ENCODE measurements around the gene TMEM18.

TMEM18 gene

DNA sequence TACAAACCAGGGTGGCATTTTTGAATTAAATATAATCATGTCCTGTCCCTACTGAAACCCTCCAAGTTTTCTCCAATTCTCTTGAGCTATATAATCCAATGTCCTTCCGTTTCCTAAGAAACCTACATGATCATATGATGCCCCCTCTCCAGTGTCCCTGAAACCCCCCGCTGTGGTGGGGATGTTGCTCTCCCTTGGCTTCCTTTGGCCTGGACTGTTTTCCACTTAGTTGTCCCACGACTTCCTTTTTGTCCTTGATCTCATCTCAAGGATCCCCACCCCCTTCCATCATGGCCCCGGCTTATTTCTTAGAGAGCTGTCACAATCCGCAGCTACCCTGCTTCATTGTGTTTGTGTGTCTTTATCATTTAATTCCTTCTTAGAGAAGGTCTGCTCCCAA, 43.8 kb downstream of the TMEM18 start:
- no peak for DNase-seq

- DNase-seq: no peak
Observed at GRCh38 chr2:632471-632870, 44.7 kb downstream of the TMEM18 start.

- no peak for DNase-seq
Observed at GRCh38 chr2:631741-632140, 45.5 kb downstream of the TMEM18 start.

DNA sequence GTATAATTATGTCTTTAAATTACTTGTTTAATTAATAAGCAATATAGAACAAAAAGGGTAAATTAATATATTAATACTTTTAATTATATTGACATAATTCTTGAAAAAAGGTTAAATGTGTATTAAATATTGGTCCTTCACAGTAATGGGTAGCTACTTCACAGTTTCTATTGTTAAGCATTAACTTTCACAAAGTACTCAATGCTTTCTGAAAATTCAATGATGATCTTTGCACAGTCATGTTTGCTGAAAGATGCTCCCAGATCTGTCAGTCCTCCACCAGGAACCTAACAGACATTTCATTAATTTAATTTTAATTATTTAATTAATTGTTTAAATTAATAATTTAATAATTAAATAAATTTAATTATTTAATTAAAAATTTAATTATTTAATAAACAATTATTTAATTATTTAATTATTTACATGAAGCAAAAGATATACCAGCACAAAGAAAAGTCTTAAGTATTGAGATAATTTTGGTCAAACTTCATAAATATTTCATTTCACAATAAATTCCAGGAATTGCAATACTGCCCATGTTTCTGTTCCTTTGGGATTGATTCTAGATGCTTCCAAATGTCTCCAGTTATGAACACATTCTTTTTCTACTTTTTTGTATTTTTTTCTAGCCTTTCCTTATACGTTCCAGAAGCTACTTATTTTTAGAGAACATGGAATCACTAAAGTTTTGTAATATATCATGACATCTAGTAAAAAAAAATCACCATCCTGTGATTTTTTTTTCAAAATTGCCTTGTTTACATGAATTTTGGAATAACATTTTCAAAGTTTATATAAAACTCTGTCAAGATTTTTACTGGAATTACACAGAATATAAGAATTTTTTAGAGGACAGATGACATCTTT, 46.5 kb downstream of the TMEM18 start:
- no peak for DNase-seq

GRCh38 chr2:629961-630360, 47.2 kb downstream of the TMEM18 start:
- no peak for DNase-seq

GRCh38 chr2:628651-629050, 48.6 kb downstream of the TMEM18 start:
- no peak for DNase-seq

- DNase-seq: no peak
Observed at GRCh38 chr2:627926-628560, 49.2 kb downstream of the TMEM18 start.

DNA sequence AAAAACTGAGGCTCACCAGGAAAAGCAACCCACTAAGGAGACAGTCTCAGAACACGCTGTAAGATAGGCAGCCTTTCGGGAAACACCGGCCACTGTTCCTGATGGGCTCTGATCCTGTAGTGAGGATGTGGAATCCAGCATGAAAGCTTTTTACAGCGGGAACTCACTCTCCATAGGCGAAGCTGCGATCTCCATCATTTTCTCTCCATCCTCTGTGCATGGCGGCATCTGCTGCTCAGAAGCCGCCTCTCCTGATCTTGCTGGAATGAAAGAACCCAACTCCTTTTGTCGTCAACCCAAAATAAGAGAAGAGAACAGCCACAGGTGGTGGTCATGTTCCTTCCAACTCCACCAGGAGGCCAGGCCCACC, 49.9 kb downstream of the TMEM18 start:
- no peak for DNase-seq

GRCh38 chr2:626491-627339, 50.5 kb downstream of the TMEM18 start:
- no peak for DNase-seq

GRCh38 chr2:625415-626333, 51.5 kb downstream of the TMEM18 start:
- no peak for DNase-seq

DNA sequence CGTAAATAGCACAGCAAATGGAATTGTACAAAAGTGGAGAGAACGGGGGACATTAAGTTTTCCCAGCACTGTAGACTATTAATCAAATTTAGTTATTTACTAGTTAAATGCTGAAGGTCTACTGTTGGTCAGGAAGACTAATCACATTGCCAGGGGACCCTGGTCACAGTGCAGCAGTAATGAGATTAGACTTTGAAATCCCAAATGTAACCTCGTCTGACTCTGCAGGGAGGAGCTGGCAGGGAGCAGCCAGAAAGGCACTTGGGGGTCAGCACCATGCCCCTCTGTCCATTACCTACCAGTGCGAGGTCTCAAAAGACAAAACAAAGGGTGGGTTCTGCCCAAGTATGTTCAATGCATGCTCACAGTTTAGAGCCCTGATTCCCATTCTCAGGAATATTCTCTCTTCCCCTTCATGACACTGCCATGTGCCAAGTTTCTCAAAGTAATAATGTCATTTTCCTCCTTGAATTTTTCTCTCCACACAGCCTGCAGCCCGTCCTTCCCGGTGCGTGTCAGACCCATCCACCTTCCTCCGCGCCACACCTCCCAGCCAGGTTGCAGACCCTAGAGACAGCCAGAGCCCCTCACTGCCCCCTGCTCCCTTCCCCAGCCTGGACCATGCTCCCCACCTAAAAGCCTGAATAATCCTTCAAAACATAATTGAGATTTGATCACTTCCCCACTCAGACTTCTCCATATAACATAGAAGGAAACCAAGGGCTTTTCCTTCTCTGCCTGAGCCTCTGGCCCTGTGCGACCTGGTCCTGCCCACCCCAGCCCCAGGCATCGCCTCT, 52.5 kb downstream of the TMEM18 start:
- no peak for DNase-seq

DNA sequence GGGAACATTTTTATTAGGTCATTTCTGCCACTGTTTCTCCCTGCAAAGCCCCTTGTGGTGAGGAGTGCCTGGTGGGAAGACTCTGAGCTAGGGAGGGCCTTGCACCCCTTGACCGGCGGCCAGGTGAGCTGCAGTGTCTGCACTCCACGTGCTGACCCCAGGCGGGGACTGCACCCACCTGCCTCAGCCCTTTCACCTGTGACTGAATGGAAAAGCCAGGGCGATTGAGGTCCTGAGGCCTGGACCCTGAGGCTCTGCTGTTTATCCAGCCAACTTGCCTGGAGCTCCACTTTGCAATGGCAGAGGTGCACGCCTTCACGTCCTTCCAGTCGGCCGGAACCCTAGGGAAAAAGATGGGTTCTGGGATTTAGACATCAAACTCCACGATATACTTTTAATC, 53.1 kb downstream of the TMEM18 start:
- no peak for DNase-seq

DNA sequence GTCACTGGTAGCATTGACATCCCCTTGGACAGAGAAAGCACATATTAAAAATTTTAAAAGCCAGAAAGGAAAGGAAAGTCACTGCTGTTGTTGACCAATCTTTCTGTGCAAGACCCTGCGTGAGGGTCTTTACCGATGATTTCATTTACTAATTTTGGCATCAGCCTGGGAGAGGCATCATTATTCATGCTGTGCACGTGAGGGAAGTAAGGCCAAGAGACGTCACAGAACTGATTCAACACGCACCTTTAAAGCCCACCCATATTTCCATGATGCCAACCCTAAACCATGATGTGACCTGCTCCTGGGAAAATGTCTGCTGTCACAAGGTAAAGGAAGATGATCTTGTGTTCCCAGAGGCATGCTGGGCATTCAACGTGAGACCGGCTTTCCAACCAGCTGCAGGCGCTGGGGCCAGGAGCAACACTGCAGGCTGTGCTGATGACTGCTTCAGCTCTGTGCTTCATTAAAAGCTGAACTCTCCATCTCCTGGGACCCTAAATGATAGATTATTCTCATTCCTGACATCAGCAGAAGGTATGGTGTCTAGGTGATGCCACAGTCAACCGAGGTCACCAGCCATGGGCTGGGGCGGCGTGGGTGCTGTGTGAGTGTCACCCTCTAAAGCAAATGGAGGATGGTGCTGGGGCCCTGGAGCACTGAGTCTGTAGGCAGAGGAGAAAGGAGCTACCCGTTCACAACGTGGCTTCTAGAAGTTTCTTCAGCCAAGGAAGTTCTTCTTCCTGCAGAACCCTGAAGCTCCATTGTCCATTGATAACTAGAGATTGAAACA, 53.9 kb downstream of the TMEM18 start:
- no peak for DNase-seq

DNA sequence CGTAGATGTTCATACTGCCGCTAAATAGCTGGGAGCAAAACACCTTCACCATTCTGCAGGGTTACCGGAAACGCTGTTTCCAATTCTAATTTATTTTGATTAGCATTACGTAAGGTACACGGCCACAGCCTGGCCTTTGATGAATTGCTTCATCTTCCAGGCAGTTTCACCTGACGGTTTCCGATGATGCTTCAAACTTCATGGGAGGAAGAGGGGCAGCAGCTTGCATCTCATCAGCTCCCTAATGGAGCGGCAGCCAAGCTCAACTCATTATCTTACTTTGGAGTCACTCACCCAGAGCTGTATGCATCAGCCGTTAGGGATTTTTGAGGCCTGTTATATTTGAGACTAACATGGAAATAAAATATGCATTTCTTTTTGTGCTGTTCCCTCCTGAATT, 54.8 kb downstream of the TMEM18 start:
- DNase-seq: no peak

GRCh38 chr2:621303-622099, 55.7 kb downstream of the TMEM18 start:
- no peak for DNase-seq

- DNase-seq: no peak
Observed at GRCh38 chr2:620471-621302, 56.5 kb downstream of the TMEM18 start.

DNA sequence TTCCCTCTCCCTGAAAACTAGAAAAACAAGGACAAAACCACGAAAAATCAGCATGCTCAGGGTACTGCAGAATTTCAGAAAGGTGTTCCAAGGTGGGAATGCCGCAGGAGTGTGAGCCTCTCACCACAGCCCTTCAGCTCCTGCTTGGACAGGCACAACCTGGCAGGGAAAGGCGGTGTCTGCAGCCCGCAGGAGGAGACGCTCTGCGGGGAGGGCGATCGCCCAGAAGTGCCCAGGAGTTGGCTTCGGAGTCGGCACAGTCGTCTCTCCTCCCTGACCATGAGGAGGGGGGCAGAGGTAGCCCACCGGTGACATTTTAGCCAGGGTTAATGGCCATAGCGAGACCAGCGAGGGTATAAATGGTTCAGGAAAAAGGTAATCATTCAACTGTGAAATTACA, 57.2 kb downstream of the TMEM18 start:
- DNase-seq: no peak

GRCh38 chr2:618422-618990, 58.7 kb downstream of the TMEM18 start:
- DNase-seq: no peak

DNA sequence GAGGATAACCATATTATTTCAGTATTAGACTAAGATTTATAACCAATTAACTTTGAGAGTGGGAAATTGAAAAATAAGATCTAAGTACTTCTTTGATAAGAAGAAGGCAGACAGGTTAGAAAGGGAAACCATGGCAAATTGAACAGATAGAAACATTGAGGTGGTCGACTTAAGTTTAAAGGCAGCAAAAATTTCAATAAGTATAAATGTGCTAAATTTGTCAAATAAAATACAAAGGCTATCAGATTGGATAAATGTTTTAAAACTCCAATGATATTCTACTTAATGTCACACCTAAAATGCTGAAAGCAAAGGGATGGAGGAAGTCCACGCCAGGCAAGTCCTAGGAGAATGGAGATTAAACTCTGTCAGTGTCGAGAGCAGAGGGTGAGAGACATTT, 59.2 kb downstream of the TMEM18 start:
- no peak for DNase-seq

Measured in activated CD4-positive, alpha-beta T cell treated with anti-CD3 and anti-CD28 coated beads, Interleukin-2, amount 50 U/mL, for 4 hours (primary cell).